Measurements from ENCODE around the gene LRRC32. TPM values are rescaled to one million over a fixed set of nuclear protein-coding genes. Genes with fewer than 3 reads are reported as not detected.

LRRC32 gene
- total RNA-seq, 1 donor from 2014 or later, result 0.39 TPM

DNA sequence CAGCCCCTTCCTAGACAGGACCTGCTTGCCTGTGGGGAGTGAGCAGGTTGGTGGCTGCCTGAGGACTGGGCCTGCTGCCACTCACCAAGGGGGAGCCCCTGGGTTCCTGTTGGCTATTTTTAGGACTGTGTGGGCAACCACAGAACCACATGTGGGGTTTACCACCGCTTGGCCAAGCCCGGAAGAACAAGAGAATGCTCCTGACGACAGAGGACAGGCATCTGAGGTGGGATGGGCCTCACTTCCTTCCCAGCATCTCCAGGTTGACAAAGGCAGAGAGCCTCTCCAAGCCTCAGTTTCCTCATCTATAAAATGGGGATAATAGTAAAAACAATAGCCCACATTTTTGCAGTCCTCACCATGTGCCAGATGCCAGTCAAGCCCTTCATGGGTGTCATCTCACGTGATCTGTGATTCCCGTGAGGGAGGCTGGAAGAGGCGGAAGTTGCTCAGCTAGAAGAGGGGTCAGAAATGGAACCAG, 43.6 kb downstream of the LRRC32 start:
- Mint-ChIP-seq H3K27ac (ENCODE audit: unreplicated experiment) (no peak overlapping the region), H3K36me3 (ENCODE audit: unreplicated experiment) (peaks cover 8% of the 10 kb centered on the region), H3K27me3 (ENCODE audit: unreplicated experiment) (peaks cover 6% of the 10 kb centered on the region), H3K4me1 (ENCODE audit: low read depth, unreplicated experiment) (no peaks in the 10 kb centered on the region), H3K4me3 (ENCODE audit: unreplicated experiment) (no peak overlapping the region), H3K9me3 (ENCODE audit: unreplicated experiment) (peaks cover 10% of the 10 kb centered on the region)
- TF ChIP-seq, protein P1, sequence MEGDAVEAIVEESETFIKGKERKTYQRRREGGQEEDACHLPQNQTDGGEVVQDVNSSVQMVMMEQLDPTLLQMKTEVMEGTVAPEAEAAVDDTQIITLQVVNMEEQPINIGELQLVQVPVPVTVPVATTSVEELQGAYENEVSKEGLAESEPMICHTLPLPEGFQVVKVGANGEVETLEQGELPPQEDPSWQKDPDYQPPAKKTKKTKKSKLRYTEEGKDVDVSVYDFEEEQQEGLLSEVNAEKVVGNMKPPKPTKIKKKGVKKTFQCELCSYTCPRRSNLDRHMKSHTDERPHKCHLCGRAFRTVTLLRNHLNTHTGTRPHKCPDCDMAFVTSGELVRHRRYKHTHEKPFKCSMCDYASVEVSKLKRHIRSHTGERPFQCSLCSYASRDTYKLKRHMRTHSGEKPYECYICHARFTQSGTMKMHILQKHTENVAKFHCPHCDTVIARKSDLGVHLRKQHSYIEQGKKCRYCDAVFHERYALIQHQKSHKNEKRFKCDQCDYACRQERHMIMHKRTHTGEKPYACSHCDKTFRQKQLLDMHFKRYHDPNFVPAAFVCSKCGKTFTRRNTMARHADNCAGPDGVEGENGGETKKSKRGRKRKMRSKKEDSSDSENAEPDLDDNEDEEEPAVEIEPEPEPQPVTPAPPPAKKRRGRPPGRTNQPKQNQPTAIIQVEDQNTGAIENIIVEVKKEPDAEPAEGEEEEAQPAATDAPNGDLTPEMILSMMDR (IDR thresholded peaks at IDR 0.05; ENCODE audit: partially characterized antibody, unreplicated experiment), result no peak
- DNase-seq, result no peak

DNA sequence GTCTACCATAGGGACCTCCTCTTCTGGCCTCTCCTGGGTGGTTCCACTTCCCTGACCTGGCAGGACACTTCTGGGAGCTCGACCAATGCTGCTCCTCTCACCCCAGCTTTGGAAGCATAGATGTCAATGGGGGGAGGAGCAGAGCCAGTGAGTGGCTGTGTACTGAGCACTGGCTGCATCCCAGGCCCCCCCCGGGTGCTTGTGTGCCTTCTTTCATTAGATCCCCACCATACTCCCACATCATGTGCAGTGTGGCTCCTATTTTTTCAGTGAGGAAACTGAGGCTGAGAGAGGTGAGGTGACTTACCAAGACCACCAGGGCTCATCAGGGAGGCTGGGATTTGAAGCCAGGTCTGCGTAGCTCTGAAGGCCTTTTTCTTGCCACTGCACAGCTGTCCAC, 44.3 kb downstream of the LRRC32 start:
- no peaks in the 10 kb centered on the region for H3K4me1 Mint-ChIP-seq (ENCODE audit: low read depth, unreplicated experiment)
- TF ChIP-seq, protein P1 (IDR thresholded peaks at IDR 0.05; ENCODE audit: partially characterized antibody, unreplicated experiment), result no peak
- no peak for DNase-seq
- peaks cover 10% of the 10 kb centered on the region for H3K9me3 Mint-ChIP-seq (ENCODE audit: unreplicated experiment)
- H3K27me3 Mint-ChIP-seq (ENCODE audit: unreplicated experiment), result peaks cover 6% of the 10 kb centered on the region
- peaks cover 8% of the 10 kb centered on the region for H3K36me3 Mint-ChIP-seq (ENCODE audit: unreplicated experiment)
- H3K4me3 Mint-ChIP-seq (ENCODE audit: unreplicated experiment), result no peak overlapping the region
- no peak overlapping the region for H3K27ac Mint-ChIP-seq (ENCODE audit: unreplicated experiment)

DNA sequence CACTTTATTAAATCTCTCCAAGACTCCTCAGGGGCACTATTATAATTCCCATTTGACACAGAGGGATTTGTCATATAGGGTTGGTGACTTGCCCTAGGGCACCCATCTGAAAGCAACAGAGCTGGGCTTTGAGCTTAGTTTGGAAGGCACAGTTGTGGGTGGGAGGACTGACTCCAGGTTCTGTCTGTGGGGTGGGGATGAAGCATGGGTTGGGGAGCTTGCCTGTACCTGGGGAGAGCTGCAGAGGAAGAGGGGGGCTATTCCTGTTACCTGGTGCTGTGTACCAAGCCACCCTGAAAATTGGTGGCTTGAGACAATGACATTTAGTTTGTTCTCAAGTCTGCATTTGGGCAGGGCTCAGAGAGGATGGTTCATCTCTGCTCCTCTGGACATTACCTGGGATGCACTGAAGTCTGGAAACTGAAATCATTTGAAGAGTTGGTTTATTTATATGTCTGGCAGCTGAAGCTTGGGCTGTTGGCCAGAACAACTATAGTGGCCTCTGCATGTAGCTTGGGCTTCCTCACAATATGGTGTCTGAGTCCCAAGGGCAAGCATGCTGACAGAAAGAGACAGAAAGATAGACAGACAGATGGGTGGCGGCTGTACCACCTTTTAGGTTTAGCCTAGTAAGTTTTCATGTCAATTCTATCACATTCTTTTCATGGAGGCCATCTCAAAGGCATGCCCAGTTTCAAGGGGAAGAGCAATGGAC, 44.9 kb downstream of the LRRC32 start:
- peaks cover 11% of the 10 kb centered on the region for H3K9me3 Mint-ChIP-seq (ENCODE audit: unreplicated experiment)
- peaks cover 6% of the 10 kb centered on the region for H3K27me3 Mint-ChIP-seq (ENCODE audit: unreplicated experiment)
- no peak overlapping the region for H3K4me3 Mint-ChIP-seq (ENCODE audit: unreplicated experiment)
- peaks cover 10% of the 10 kb centered on the region for H3K36me3 Mint-ChIP-seq (ENCODE audit: unreplicated experiment)
- DNase-seq, result no peak
- no peak overlapping the region for H3K27ac Mint-ChIP-seq (ENCODE audit: unreplicated experiment)
- peaks cover 3% of the 10 kb centered on the region for H3K4me1 Mint-ChIP-seq (ENCODE audit: low read depth, unreplicated experiment)
- TF ChIP-seq, protein P1 (IDR thresholded peaks at IDR 0.05; ENCODE audit: partially characterized antibody, unreplicated experiment), result no peak

DNA sequence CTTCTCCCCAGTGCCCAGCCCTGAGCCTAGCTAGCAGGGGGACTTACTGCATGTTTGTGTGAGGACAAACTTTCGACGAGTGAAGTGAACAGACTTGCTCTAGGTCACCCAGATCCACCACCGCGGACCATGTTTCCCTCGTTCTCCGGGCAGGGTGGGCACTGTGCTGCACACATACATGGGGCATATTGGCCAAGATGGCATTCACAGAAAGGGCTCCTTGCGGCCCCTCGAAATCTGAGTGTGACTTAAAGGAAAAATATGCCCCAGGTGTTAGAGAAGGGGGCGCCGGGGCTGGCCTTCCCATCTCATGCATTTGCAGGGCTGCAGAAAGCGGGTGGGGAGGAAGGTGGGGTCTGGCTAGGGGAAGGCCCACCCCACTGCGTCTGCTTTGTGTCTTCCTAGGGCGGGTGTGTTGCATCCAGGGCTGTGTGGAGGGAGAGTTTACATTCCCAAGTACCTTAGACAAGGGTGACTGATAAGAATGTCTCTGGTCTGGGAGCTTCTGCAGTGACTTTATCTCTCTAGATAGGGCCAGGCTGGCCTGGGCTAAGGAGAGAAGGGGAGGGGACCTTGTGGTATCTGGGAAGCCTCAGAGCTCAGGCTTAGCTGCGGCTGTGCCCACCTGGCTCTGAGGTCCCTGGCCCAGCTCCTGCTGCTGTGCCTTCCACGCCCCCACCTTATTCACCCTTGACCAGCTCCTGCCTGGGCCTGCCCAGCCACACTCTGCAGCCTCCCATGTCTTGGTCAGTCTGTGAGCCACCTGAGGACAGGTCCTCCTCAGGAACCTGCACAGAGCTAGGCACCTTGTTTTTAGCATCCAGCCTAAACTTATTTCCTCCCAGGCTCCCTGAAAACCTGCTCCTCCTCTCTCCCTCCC, 45.8 kb downstream of the LRRC32 start:
- Mint-ChIP-seq H3K27ac (ENCODE audit: unreplicated experiment) (no peak overlapping the region), H3K27me3 (ENCODE audit: unreplicated experiment) (peaks cover 4% of the 10 kb centered on the region), H3K9me3 (ENCODE audit: unreplicated experiment) (peaks cover 7% of the 10 kb centered on the region), H3K4me1 (ENCODE audit: low read depth, unreplicated experiment) (peaks cover 3% of the 10 kb centered on the region), H3K36me3 (ENCODE audit: unreplicated experiment) (peaks cover 13% of the 10 kb centered on the region), H3K4me3 (ENCODE audit: unreplicated experiment) (no peak overlapping the region)
- no peak for DNase-seq
- TF ChIP-seq, protein P1 (IDR thresholded peaks at IDR 0.05; ENCODE audit: partially characterized antibody, unreplicated experiment), result no peak
